Embryonic facial prominence (tissue), 1 donor: Measurements from ENCODE around the gene C1QTNF1.
A peak's percentile ranks its signal among the peaks of the same experiment; 100 is the strongest.

ENCODE experiments used
- DNase-seq: peaks from one replicate; pipeline ENCODE4 v3.0.0-alpha.2; 2016; ENCODE audit errors: extremely low spot score

Gene C1QTNF1, protein sequence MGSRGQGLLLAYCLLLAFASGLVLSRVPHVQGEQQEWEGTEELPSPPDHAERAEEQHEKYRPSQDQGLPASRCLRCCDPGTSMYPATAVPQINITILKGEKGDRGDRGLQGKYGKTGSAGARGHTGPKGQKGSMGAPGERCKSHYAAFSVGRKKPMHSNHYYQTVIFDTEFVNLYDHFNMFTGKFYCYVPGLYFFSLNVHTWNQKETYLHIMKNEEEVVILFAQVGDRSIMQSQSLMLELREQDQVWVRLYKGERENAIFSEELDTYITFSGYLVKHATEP

DNA sequence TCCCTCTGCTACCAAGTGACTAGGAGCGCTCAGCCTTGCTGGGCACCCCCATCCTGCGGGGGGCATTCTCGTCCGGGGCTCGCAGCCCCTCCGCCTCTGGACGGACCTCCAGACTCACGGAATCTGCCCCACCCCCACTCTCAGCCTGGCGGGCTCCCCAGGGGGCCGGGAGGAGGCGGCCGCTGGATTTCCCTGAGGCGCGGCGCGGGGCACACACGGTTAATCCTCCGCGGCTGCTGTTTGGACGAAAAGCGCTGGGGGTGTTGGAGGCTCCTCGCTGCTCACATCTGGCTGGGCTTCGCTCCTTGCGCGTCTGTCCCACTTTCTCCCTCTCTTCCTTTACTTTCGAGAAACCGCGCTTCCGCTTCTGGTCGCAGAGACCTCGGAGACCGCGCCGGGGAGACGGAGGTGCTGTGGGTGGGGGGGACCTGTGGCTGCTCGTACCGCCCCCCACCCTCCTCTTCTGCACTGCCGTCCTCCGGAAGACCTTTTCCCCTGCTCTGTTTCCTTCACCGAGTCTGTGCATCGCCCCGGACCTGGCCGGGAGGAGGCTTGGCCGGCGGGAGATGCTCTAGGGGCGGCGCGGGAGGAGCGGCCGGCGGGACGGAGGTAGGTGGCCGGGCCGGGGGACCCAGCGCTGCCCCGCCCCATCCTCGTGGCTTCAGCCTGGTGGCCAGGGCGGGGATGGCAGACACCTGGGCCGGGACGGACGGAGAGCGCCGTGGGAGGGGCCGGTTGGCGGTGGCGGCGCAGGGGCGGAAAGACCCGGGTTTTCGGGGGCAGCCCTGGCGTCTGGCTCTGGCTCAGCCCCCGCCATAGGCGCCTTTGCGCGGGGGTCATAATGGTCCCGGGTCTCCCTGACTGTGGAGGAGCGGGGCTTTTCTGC lies at the start of gene C1QTNF1:
Gene C1QTNF1, plus strand, starts transcription at position 284 of the 886 bp plus-strand sequence. CDS start 19,800 bp downstream, outside the sequence.
- peak; percentile 47 for DNase-seq

DNA sequence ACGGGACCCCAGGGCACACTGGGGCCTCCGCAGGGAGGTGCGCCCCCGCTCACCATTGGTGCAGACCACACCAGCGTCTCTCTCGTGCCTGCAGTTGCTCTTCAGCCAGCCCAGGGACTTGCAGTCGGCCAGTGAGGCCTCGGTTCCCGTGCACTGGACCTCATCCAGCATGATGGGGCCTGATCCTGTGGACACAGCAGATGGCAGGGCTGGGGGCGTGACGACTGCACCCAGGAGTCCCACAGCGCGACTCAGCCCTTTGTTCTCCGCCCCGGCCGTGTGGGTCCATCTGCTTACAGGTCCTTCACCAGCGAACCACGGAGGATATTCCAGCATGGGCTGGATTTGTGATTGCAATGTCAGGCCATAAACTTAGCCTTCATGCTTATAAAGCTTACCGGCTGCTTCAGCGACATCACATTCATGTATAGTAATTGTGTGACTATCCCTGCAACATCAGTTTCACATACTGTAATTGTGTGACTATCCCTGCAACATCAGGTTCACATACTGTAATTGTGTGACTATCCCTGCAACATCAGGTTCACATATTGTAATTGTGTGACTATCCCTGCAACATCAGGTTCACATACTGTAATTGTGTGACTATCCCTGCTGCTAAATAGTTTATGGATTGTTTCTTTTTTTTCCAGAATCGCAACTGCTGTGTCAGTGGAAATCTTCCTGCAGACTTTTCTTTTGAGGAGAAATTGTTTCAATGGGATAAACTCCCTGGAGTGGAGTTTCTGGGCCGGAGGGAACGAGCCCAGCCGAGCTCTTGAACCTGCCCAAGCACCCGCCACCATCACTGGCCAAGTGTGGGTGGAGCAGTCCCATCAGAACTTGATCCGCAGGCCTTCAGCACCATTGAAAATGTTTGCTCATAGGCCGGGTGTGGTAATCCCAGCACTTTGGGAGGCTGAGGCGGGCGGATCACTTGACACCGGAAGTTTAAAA lies 49.1 kb upstream of the C1QTNF1 start:
- DNase-seq, result peak; percentile 37

DNA sequence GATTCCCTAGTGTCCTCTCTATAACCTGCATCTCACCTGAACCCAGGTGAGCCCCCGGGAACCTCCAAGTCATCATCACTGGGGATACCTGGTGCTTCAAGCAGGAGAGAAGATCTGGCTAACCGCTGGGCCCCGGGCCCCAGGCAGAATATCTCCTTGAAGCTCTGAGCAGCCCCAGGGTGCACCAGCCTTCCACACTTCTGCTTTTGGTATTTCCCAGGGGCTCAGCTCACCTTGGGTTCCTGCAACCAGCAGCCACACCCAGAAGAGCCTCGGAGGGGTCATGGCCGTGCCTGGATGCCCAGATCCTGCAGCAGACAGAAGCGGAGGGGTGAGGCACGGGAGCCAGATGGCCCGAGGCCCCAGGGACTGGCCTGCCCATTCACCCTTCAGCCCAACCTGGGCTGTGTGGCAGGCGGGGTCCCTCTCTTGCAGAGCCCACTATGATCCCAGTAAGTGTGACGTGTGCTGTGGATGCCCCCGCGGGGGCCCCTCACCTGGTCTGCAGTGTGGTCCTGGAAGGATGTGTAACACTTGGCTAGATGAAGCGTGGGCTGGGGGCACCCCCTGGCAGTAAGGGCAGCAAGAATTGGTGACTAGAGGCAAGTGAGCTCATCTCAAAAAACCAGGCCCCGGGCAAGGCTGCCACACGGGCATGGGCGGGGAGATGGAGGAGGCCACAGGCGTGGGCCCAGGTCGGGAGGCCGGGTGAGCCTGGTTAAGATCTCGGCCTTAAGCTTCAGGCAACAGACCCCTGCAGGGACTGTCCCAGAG lies 46.9 kb upstream of the C1QTNF1 start:
- DNase-seq, result no peak

DNA sequence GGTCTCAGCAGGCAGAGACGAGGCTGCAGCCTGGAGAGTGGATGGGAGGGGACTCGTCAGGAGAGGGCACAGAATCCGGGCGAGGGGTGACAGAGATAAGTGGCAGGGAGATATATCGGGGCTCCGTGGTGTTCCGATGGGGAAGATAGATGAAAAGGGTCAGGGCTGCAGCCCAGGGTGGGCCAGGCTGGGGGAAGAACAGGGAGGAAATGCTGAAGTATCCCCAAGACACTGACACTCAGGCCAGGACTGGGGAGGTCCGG lies 46.4 kb upstream of the C1QTNF1 start:
- DNase-seq, result no peak

DNA sequence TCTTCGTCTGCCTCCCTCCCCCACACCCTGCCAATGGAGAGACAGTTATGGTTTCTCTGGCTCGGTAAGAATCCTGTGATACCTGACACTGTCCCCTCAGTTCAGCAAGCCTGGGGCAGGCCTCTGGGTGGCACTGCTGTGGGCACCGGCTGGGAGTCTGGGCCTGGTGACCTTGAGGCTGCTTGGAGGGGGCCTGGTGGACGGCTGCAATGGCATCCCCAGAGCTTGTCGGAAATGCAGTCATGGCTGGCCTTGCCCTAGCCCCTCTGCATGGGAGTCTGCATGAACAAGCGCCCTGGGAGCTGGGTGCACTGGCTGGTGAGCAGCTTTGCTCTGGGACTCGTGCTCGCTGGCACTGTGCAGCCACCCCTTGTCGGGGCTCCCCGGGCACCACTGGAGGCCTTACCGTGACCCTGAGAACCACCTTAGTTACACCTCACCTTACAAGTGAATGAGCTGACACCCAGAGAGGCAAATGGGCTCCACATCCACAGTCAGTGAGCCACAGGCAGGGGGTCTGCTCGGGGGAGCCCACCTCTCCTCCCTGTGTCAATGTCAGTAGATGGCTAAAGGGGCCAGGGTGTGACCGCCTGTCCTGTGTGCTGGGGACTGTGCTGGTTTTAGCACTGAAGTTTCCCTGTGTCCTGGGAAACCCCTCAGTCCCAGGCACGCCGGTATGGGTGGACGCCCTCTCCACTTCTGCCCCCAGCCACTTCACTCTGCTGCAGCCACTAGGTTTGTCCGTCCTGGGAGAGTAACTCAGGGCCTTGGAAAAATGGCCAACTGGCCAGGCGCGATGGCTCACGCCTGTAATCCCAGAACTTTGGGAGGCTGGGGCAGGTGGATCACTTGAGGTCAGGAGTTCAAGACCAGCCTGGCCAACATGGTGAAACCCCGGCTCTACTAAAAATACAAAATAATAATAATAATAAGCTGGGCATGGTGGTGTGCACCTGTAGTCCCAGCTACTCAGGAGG lies 45.7 kb upstream of the C1QTNF1 start:
- no peak for DNase-seq

DNA sequence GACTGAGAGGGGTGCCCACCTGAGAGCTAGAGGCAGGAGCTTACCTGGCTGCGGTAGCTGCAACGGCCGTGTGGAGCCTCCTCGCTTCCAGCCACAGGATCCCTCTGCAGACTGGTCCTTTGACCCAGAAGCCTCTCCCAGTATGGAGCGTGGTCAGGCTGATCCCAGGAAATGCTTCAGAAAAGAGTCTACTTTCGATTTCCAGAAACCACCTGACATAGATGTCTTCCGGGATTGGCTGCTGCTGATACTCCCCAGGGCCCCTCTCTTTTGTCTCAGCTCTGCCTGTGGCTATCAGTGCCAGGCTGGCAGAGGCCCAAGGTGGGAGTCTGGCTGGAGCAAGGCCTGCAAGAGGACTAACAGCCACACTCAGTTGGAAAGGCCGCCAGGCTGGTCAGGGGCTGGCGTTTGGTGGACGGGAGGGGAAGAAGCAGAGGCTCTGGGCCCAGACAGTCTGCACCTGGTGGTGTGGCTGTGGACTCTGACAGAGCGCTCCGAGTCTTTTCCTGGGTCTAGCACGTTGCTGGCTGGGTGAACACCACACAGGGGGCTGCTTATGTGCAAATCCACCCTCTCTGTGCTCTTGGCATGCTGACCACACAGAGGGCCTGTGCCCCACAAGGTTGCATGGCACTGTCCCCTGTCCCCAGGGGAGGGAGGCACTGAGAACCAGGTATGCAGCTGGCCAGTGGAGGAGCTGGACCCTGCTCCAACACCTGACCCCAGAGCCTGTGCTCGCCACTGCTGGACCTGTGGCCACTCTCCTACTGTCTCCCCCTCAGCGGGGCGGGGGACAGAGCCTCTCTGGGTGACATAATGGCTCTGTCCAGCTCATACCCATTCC lies 44.0 kb upstream of the C1QTNF1 start, which contains the start of gene LGALS3BP:
Gene LGALS3BP, minus strand, starts transcription at position 144 of the 844 bp plus-strand sequence. CDS start 2,732 bp downstream, outside the sequence.
- no peak for DNase-seq

DNA sequence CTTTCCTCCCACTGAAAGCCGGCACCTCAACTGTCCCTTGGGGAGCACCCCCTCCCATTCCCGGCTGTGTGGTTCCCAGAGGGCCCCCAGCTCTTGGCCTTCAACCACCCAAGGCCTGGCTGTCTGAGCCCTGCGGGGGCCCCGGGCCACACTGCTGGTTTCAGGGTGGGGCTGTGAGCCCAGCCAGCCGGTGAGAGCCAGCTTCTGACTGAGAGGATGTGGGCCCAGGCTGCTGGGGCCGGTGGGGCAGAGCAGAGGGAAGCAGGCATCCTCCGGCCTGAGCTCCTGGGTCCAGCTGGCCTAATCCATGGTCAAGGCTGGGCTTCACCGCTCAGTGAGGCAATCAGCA lies 43.4 kb upstream of the C1QTNF1 start:
- no peak for DNase-seq

DNA sequence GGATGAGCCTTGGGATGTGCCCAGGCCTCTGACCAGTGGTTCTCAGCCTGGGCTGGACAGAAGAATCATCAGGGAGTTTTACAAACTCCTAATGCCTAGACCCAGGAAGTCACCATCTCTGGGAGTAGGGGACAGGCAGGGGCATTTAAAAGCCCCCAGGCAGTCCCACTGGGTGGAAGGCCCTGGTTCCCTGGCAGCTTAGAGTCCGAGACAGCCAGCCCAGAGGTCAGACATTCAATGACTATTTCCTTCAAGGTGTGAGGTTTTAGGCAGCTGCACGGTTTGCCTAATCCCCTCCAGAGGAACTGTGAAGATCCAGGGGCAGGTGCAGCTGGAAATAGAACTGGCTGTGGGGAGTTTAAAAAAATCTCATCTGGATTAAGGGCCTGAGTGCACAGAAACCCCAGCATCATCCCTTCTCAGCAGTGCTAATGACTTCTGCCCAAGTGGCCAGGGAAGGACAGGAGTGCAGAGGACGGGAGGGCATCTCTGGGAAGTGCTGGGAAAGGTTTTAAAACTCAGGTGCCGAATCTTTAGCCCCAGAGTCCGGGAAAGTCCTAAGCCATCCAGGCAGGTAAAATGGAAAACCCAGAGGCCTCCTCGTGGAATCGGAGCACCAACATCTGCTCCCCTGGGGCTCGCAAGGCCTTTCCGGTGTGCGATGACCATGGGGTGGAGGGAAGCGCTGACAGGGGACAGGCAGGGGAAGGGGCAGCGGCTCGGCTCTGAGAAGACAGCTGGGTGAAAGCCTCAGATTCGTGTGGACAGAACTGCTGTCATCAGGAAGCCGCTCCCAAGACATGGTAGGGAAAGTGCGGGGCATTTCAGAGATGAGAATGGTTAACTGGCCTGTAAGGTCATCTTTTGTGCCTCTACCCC lies 42.7 kb upstream of the C1QTNF1 start:
- DNase-seq, result no peak

DNA sequence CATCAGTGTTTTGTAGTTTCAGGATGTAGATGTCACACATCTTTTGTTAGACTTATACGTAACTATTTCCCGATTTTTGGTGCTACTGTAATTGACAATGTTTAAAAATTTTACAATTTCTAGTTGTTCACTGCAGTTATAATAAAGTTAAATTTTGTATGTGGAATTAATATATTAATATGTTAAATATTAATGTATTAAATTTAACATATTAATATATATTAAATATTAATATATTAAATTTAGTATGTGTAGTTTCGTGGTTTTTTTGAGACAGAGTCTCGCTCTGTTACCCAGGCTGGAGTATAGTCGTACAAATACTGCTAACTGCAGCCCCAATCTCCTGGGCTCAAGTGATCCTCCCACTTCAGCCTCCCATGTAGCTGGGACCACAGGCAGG lies 38.6 kb upstream of the C1QTNF1 start:
- no peak for DNase-seq

DNA sequence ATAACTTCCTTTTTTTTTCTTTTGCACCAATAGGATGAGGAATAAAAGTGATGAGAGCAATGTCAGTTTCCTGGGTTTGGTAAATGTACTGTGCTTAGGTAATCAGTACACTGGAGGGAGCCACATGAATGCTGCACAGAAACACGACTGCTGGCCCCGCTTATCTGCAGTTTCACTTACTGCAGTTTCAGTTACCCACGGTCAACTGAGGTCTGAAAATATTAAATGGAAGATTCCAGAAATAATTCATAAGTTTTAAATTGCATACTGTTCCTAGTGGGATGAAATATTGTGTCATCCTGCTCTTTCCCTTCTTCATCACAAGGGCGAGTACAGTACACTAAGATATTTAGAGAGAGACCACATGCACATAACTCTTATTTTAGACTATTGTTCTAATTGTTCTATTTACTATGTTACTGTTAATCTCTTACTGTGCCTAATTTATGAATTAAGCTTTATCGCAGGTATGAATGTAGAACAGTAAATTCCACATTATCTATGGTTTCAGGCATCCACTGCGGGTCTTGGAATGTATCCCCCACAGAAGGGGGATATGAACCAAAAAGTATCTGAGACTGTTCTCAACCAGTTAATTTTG lies 37.8 kb upstream of the C1QTNF1 start:
- DNase-seq, result no peak

DNA sequence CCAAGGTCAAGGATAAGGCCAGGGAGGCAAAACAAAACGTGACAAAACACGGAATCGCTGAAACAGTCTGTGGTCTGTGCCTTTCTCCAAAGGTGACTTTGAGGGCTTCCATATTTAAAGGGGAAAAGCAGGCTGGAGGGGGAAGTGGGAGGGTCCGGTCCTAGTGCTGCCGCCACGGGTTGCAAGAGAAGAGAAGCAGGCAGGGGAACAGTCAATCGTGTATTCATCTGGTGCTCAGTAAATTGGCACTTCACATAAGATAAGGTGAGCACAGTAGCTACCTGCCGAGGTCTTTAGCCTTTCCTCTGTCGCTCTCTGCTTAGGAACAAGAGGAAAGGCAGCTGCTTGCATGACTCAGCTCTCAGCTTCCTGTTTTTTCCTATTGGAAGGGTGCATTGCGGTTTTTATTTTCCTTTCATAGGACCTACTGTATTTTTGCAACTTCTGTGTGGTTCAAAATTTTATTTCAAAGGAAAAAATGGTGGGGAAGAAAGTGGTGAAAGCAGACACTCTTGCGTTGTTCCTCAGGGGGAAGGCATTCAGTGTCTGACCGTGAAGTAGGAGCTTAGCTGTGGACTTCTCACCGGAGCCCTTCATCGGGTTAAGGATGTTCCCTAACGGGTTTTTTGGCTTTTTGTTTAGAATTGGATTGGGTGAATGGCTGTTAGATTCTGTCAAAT lies 37.2 kb upstream of the C1QTNF1 start:
- no peak for DNase-seq

DNA sequence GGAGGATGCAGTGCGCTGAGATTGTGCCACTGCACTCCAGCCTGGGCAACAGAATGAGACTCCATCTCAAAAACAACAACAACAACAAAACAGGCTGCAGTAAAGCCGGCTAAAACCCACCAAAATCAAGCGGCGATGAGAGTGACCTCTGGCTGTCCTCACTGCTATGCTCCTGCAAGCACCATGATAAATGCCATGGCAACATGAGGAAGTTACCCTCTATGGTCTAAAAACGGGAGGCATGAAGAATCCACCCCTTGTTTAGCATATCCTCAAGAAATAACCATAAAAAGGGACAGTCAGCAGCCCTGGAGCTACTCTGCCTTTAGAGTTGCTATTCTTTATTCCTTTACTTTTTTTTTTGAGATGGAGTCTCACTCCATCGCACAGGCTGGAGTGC lies 35.8 kb upstream of the C1QTNF1 start:
- no peak for DNase-seq

DNA sequence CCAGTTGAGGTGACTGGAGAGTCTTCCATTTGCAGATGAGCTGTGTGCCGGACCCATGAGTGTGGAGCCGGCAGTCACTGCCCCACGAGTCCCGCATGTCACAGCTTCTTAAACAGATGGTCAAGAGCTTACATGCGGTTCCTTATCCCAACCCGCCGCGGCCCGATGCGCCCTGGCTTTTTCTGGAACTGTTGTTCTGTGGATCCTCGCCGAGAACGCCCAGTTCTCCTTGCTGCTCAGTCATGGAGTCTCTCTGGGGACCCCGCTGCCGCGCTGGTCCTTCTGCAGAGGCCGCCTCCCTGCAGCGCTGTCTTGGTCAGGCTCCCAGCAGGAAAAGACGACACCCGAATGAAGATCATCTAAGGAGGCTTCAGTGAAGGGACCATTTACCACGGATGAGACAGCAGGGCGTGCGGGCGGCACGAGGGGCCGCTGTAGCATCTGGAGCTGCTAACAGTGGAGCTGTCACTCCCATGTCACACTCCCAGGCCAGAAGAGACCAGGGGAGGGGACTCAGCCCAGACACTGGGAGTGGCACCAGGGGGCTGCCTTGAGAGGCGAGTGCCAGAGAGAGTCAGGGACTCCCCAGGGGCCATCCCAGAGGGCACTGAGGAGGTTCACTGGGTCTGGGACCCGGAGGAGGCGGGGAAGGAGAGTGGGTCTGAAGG lies 33.5 kb upstream of the C1QTNF1 start:
- DNase-seq, result no peak

DNA sequence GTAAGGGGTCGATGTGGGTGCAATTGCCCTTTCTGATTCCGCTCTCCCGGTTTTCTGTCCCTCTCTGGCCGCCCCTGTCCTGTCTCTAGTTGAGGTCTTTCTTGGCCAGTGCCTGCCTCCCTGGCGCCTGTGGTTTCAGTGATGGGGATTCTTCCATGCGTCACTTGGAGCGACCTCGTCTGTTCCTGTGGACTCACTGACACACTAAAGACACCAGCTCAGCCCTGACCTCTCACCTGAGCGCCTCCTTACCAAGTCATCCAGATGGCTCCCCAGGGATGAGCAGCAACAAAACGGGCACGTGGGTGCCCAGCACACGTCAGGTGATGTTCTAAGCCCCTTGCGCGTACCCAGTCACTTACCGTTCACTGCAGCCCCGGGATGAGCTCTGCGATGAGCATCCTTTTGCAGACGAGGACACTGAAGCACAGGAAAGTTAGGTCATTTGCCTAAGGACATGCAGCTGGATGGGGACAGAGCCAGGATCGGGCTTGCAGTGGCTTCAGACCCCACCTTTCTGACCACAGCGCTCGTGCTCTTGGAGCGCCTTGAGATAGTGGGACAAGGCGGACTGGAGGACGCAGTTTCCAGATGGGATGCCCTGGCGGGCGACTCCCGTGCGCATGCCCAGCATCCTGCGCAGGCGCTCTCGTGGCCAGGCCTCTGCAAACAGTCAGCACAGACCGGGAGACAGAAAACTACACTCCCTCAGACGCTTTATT lies 32.8 kb upstream of the C1QTNF1 start:
- DNase-seq, result no peak

DNA sequence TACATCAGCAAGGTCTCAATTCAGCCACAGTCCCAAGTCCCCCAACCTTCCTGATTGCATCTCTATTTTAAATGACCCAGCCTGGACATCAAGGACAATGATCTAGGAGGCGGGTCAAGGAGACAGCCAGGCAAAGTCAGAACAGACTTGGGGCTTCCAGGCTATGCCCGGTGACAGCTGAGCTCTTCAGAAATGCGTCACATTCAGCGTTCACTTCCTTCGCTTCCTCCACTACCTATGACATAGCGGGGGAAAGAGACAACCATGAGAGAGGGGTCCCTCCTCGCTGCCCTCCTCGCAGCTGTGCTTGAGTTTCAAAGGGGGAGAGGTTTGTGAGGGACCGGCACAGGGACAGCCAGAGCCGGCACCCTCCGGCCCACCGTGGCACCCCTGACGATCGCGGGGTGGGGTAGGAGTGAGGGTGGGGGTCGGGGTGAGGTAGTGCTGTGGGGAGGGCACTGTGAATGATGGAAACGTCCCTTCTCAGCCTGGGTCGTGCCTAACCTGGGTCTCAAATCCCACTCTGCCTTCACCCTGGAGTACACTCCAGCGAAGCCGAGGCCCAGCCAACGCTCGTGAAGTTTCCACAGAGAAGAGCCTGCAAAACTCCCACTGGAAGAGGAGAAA lies 31.9 kb upstream of the C1QTNF1 start:
- DNase-seq, result no peak
